GM12872 (cell line): ENCODE measurements around the gene HNF1A.

ENCODE experiments used
- TF ChIP-seq, protein P1 (sequence below): IDR thresholded peaks from 3 replicates; pipeline ENCODE4 v1.5.1; 2011; ENCODE audit warnings: low read depth, mild to moderate bottlenecking, low read length, moderate library complexity; ENCODE audit not compliant: insufficient read depth

The HNF1A gene

DNA sequence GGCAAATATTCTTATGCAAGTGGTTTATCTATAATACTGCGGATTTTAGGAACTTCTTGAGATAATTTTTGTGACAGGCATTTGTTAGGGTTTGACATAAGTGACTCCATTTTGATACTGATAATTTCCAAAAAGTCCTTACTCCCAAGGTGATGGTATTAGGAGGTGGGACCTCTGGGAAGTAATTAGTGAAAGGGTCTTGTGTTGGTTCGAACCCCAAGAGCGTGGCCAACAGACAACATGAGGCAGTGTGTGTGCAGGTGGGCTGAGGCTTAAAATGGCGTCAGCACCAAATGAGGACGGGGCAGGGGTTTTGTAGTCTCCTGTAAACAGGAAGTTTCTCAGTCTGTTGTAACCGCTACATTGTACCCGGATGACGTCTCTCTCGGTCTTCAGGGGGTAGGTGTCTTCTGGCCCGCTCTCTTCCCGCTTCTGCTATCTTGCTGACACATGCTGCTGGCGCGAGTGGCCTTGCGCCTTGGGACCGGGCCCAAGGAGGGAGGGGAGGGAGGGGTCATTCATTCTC is 39.7 kb downstream of the HNF1A start:
- TF ChIP-seq, protein P1, sequence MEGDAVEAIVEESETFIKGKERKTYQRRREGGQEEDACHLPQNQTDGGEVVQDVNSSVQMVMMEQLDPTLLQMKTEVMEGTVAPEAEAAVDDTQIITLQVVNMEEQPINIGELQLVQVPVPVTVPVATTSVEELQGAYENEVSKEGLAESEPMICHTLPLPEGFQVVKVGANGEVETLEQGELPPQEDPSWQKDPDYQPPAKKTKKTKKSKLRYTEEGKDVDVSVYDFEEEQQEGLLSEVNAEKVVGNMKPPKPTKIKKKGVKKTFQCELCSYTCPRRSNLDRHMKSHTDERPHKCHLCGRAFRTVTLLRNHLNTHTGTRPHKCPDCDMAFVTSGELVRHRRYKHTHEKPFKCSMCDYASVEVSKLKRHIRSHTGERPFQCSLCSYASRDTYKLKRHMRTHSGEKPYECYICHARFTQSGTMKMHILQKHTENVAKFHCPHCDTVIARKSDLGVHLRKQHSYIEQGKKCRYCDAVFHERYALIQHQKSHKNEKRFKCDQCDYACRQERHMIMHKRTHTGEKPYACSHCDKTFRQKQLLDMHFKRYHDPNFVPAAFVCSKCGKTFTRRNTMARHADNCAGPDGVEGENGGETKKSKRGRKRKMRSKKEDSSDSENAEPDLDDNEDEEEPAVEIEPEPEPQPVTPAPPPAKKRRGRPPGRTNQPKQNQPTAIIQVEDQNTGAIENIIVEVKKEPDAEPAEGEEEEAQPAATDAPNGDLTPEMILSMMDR = no peak

DNA sequence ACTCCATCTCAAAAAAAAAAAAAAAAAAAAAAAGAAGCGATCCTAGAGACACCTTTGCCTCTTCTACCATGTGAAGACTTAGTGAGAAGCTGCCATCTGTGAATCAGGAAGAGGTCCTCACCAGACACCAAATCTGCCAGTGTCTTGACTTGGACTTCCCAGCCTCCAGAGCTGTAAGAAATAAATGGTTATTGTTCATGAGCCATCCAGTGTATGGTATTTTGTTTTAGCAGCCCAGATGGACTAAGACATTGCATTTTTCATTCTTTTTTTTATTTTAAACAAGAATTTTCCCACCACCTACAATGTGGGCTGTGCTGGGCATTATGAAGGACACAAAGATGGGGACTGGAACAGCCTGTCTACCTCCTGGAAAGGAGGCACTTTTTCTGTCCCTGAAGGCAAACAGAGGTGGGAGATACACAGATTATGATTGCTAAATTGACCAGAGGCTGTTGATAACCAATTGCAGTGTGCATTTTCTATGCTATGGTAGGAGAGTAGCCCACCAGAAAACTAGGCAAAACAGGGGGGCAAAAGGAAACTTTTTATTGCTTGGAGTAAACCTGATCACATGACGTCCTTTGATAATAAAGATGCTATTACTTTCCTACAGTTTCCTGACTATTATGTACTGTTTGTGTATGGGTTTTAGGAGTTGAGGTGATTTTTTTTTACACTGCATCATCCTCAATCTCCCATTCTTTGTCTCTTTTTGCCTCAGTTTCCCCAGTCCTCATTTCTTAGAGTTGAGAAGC is 40.7 kb downstream of the HNF1A start:
- TF ChIP-seq, protein P1 = no peak

DNA sequence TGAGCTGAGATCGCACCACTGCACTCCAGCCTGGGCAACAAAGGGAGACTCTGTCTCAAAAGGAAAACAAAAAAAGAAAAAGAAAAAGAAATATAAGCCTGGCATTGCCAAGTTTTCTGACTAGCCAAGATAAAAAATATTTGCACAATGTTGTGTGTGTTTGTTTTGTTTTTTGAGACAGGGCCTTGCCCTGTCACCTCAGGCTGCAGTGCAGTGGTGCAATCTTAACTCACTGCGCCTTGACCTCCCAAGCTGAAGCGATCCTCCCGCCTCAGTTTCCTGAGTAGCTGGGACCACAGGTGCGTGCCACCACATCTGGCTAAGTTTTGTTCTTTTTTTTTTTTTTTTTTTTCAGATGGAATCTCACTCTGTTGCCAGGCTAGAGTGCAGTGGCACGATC is 43.4 kb downstream of the HNF1A start:
- TF ChIP-seq, protein P1 = no peak

DNA sequence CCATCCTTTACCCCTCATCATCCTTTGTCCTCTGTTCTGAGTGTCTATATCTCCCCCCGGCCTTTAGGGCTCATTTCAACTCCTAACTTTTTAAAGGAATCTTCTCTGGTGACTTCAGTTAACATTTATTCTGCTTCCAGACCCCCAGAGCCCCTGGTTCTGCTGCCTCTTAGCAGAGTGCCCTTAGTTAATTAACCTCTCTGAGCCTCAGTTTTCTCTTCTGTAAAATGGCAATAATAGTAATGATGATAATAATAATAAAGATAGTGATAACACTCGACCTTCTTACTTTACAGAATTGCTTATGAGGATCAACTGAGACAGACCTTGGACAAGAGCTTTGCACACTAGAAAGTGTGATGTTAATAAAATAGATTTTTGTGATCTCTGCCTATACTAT is 44.4 kb downstream of the HNF1A start:
- TF ChIP-seq, protein P1 = no peak

DNA sequence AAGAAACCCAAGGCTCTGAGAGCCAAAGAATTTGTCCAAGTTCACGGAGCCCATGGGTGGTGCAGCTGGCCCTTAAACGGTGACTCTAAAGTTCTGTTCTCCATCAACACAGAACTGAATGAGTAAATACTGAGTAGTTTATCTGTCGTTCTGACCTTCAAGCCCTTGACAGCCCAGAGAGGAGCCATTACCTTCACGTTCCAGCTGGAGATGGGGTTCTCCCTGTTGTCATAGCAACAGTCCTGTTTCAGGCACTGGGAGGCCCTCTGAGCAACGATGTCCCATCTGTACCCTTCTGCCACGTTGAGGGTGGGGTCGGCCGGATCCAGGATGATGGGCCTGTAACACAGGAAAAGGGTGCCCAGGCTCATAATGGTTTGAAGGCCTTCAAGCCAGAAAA is 45.5 kb downstream of the HNF1A start:
- TF ChIP-seq, protein P1 = no peak

DNA sequence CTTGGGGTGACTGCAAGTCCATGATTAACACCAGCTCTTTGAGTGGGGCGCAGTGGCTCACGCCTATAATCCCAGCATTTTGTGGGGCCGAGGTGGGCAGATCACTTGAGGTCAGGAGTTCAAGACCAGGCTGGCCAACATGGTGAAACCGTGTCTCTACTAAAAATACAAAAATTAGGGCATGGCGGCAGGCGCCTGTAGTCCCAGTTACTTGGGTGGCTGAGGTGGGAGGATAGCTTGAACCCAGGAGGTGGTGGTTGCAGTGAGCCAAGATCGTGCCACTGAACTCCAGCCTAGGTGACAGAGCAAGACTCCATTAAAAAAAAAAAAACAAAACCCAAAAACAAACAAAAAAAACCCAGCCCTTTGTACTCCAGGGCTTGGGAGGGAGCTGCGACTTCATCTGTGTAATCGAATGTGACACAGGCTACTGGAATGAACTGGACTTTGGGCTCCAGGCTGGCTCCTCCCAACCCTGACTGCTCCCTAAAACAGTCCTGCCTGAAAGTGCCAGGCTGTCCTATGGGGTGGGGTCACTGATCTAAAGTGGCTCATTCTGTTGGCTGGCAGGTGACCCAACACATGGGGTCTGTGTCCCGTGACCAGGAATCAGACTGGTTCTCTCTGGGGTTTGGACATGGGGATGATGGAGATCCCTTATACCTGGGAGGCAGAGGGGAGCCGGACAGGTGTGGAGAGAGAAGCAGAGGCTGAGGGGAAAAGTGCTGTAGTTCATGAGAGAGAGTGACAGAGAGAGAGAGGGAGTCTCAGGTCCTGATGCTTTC is 47.3 kb downstream of the HNF1A start:
- TF ChIP-seq, protein P1 = no peak

DNA sequence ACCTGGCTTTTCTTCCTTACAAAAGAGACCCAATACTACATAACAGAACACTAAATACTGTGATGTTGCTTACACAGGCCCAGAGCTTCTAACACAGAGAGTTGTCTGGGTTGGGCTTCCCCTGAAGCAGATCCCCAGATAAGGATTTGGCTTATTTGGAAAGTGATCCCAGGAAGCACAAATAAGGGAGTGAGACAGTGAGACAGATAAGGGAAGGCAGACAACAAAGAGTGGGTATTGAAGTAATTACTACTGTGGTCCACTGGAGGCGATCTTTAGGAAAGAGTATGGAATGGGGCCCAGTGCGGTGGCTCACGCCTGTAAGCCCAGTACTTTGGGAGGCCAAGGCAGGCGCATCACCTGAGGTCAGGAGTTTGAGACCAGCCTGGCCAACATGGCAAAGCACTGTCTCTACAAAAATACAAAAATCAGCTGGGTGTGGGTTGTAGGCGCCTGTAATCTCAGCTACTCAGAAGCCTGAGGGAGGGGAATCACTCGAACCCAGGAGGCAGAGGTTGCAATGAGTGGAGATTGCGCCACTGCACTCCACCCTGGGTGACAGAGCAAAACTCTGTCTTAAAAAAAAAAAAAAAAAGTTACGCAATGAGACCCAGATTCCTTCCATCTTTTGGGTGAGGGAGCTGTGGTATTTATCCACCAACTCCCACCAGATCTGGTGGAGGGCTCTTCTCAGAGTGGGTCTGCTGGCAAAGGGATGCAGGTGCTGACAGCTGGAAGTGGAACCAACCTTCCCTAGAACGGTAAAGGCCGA is 48.1 kb downstream of the HNF1A start:
- TF ChIP-seq, protein P1 = no peak
